ENCODE data around the gene CFAP58.

The CFAP58 gene

DNA sequence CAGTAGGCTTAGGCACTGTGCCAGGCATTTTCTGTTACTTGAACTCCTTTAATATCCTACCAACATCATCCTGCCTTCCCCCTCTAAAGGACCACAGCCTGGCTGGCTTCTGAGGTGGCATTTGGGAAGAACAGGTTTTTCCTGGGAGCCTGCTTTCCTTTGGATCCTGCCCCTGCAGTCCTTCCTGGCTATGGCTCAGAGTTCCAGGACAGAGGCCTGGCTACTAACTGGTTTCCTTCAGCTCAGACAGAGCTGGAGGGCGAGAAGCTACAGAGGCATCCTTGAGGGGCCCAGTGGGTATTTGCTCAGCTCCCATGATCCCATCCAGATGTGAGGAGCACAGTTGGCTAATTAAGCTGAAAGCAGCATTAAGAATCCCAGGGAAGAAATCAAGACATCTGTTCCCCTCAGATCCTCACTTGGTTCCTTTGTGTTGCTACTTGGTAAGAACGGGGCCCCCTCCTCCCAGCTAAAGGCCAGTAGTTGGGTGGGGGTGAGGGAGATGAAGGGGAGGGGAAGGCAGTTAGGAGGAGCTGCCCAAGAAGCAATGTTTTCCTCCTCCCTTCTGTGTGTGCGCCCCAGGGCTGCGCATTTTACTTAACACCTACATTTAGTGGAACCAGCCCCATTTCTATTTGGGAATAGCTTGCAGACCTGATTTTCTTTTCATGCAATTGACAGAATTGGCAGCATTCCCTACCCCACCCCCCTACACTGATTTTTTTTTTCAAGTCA is 144.9 kb downstream of the CFAP58 start:
- DNase-seq (ENCODE audit: low read depth): no peak
- TF ChIP-seq, protein P1, sequence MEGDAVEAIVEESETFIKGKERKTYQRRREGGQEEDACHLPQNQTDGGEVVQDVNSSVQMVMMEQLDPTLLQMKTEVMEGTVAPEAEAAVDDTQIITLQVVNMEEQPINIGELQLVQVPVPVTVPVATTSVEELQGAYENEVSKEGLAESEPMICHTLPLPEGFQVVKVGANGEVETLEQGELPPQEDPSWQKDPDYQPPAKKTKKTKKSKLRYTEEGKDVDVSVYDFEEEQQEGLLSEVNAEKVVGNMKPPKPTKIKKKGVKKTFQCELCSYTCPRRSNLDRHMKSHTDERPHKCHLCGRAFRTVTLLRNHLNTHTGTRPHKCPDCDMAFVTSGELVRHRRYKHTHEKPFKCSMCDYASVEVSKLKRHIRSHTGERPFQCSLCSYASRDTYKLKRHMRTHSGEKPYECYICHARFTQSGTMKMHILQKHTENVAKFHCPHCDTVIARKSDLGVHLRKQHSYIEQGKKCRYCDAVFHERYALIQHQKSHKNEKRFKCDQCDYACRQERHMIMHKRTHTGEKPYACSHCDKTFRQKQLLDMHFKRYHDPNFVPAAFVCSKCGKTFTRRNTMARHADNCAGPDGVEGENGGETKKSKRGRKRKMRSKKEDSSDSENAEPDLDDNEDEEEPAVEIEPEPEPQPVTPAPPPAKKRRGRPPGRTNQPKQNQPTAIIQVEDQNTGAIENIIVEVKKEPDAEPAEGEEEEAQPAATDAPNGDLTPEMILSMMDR (conservative IDR thresholded peaks at IDR 0.05; ENCODE audit: low read depth, low read length): no peak
- no peak overlapping the region for H3K4me3 ChIP-seq (ENCODE audit: low read length)

DNA sequence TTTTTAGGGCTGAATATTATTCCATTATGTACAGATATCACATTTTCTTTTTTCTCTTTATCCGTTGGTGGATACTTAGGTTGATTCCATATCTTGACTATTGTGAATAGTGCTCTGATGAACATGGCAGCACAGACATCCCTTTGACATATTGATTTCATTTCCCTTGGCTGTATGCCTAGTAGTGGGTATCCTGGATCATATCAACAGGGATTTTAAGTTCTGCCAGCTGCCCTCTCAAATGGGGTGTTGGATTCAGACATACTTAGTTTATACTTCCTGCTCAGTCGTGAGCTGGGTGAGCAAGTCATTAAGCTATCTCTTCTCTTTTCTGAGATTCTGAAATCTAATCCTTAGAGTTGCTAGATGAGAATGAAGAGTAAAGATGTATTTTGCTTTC is 147.8 kb downstream of the CFAP58 start:
- no peak overlapping the region for H3K4me3 ChIP-seq (ENCODE audit: low read length)
- DNase-seq (ENCODE audit: low read depth): no peak
- TF ChIP-seq, protein P1 (conservative IDR thresholded peaks at IDR 0.05; ENCODE audit: low read depth, low read length): no peak

DNA sequence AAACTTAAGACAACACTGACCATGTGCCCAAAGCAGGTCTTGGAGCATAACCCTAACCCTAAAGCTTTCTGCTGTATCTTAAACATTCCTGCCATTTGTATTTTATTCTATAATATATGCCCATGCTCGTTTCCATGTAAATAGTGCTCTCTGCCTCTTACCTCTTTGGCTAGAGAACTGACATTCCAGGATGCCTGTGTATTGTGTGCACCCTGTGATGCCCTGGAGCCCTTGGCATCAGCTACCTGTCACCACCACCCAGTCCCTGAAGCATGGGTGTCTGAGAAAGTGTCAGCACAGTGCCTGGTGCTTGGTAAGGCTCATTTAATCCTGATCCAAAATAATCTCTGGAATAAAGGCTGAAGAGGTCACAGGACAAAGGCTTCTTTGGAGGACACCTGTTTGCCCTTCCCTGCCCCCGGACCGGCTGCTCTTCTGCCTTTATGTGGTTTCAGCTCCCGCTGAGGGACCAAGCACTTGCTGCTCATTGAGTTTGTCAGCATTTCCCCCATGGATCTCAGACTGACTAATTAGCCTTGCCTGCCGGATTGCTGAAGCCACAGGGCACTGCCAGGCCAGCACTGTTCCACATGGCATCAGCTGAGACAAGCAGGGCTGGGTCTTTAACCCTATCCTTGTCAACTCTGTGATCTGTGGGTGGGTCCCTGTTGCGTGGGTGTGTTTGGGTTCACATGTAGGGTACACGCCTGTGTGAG is 148.4 kb downstream of the CFAP58 start:
- TF ChIP-seq, protein P1 (conservative IDR thresholded peaks at IDR 0.05; ENCODE audit: low read depth, low read length): no peak
- H3K4me3 ChIP-seq (ENCODE audit: low read length): no peak overlapping the region
- no peak for DNase-seq (ENCODE audit: low read depth)

DNA sequence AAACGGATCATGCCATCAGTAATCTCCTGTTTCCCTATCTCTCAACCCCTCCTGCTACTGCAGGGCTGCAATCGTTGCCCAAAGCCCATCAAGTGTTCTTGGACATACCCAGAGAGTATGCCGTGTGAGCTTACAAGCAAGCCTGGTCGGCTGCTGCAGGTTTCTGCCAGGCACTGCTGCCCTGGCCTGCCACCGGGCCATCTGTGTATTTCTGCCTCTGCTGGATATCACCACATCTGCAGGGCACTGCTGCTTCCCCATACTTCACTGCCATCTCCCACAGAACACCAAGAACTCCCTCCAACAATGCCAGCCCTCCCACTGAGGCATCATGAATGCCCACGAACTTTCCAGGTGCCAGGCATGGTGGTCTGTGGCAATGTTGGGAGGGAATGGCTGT is 149.3 kb downstream of the CFAP58 start:
- H3K4me3 ChIP-seq (ENCODE audit: low read length): no peak overlapping the region
- no peak for DNase-seq (ENCODE audit: low read depth)
- TF ChIP-seq, protein P1 (conservative IDR thresholded peaks at IDR 0.05; ENCODE audit: low read depth, low read length): no peak
